GM23248 (cell line): ENCODE measurements around the gene AGFG1.

Experiments used
- EZH2 ChIP-seq: fragments of 200-600 bp; sonication (generic); IDR thresholded peaks from 2 replicates; pipeline ENCODE4 v1.6.1; 2018; ENCODE audit warnings: antibody characterized with exemption, mild to moderate bottlenecking; ENCODE audit not compliant: insufficient read depth, poor library complexity, severe bottlenecking
- EZH2phosphoT487 ChIP-seq: fragments of 200-600 bp; sonication (generic); IDR thresholded peaks from 2 replicates; pipeline ENCODE4 v1.6.1; 2018; ENCODE audit warnings: antibody characterized with exemption, moderate library complexity, mild to moderate bottlenecking, low read depth; ENCODE audit not compliant: insufficient read depth

- TF ChIP-seq EZH2 (no peak), EZH2phosphoT487 (no peak)
These were observed 43.1 kb upstream of the AGFG1 start for GRCh38 chr2:227428731-227429285.
